T-helper 1 cell treated with Interleukin-12 subunit alpha and Interleukin-12 subunit beta and Interleukin-4 antibody, amounts not matched to agents 30 μg/mL and 1 μg/mL, for 36 hours (primary cell): ENCODE data around the gene COQ10A.

ENCODE experiments used
- H3K27ac Mint-ChIP-seq: one replicate; pipeline ENCODE4 v1.8.0; 2021; ENCODE audit warnings: mild to moderate bottlenecking, mixed read lengths
- H3K27me3 Mint-ChIP-seq: one replicate; pipeline ENCODE4 v1.8.0; 2021; ENCODE audit warnings: low read depth, mixed read lengths
- H3K36me3 Mint-ChIP-seq: one replicate; pipeline ENCODE4 v1.8.0; 2021; ENCODE audit warnings: low read depth, mixed read lengths
- H3K4me1 Mint-ChIP-seq: one replicate; pipeline ENCODE4 v1.8.0; 2021; ENCODE audit warnings: low read depth, mixed read lengths
- H3K4me3 Mint-ChIP-seq: one replicate; pipeline ENCODE4 v1.8.0; 2021; ENCODE audit warnings: mild to moderate bottlenecking, moderate library complexity, mixed read lengths
- H3K9me3 Mint-ChIP-seq: one replicate; pipeline ENCODE4 v1.8.0; 2021; ENCODE audit warnings: mixed read lengths

COQ10A gene

GRCh38 chr12:56234746-56235436 lies 31.9 kb upstream of the COQ10A start:
- Mint-ChIP-seq H3K4me3 (no peak overlapping the region), H3K27me3 (no peaks in the 10 kb centered on the region), H3K9me3 (no peaks in the 10 kb centered on the region), H3K36me3 (peaks cover 2% of the 10 kb centered on the region), H3K4me1 (no peaks in the 10 kb centered on the region), H3K27ac (no peak overlapping the region)

GRCh38 chr12:56236091-56236490 lies 30.7 kb upstream of the COQ10A start:
- Mint-ChIP-seq H3K9me3 (no peaks in the 10 kb centered on the region), H3K4me3 (no peak overlapping the region), H3K27me3 (no peaks in the 10 kb centered on the region), H3K4me1 (no peaks in the 10 kb centered on the region), H3K36me3 (peaks cover 5% of the 10 kb centered on the region), H3K27ac (no peak overlapping the region)

GRCh38 chr12:56236985-56237384 lies 29.8 kb upstream of the COQ10A start:
- Mint-ChIP-seq H3K9me3 (no peaks in the 10 kb centered on the region), H3K27ac (no peak overlapping the region), H3K4me1 (no peaks in the 10 kb centered on the region), H3K27me3 (no peaks in the 10 kb centered on the region), H3K4me3 (no peak overlapping the region), H3K36me3 (peaks cover 11% of the 10 kb centered on the region)

GRCh38 chr12:56237552-56237951 lies 29.2 kb upstream of the COQ10A start:
- H3K27me3 Mint-ChIP-seq, result no peaks in the 10 kb centered on the region
- H3K36me3 Mint-ChIP-seq, result peaks cover 14% of the 10 kb centered on the region
- H3K9me3 Mint-ChIP-seq, result no peaks in the 10 kb centered on the region
- H3K4me3 Mint-ChIP-seq, result no peak overlapping the region
- no peak overlapping the region for H3K27ac Mint-ChIP-seq
- no peaks in the 10 kb centered on the region for H3K4me1 Mint-ChIP-seq

- Mint-ChIP-seq H3K27me3 (no peaks in the 10 kb centered on the region), H3K9me3 (no peaks in the 10 kb centered on the region), H3K4me3 (no peak overlapping the region), H3K27ac (peak overlapping the region; percentile 49), H3K36me3 (peaks cover 26% of the 10 kb centered on the region), H3K4me1 (no peaks in the 10 kb centered on the region)
These were observed 25.1 kb upstream of the COQ10A start for GRCh38 chr12:56241424-56242303.

- Mint-ChIP-seq H3K27ac (no peak overlapping the region), H3K4me1 (no peaks in the 10 kb centered on the region), H3K9me3 (no peaks in the 10 kb centered on the region), H3K4me3 (no peak overlapping the region), H3K27me3 (no peaks in the 10 kb centered on the region), H3K36me3 (peaks cover 33% of the 10 kb centered on the region)
These were observed 23.8 kb upstream of the COQ10A start for GRCh38 chr12:56242986-56243385.

GRCh38 chr12:56243731-56244181 lies 23.0 kb upstream of the COQ10A start:
- H3K4me3 Mint-ChIP-seq, result no peak overlapping the region
- no peak overlapping the region for H3K27ac Mint-ChIP-seq
- no peaks in the 10 kb centered on the region for H3K9me3 Mint-ChIP-seq
- H3K4me1 Mint-ChIP-seq, result no peaks in the 10 kb centered on the region
- peaks cover 33% of the 10 kb centered on the region for H3K36me3 Mint-ChIP-seq
- no peaks in the 10 kb centered on the region for H3K27me3 Mint-ChIP-seq

- H3K4me3 Mint-ChIP-seq, result no peak overlapping the region
- peaks cover 36% of the 10 kb centered on the region for H3K36me3 Mint-ChIP-seq
- no peaks in the 10 kb centered on the region for H3K9me3 Mint-ChIP-seq
- H3K27ac Mint-ChIP-seq, result no peak overlapping the region
- H3K4me1 Mint-ChIP-seq, result peaks cover 2% of the 10 kb centered on the region
- no peaks in the 10 kb centered on the region for H3K27me3 Mint-ChIP-seq
These were observed 22.2 kb upstream of the COQ10A start for GRCh38 chr12:56244494-56244893.

GRCh38 chr12:56247923-56248322 lies 18.8 kb upstream of the COQ10A start:
- H3K4me1 Mint-ChIP-seq, result peaks cover 2% of the 10 kb centered on the region
- H3K27ac Mint-ChIP-seq, result no peak overlapping the region
- no peaks in the 10 kb centered on the region for H3K9me3 Mint-ChIP-seq
- no peaks in the 10 kb centered on the region for H3K27me3 Mint-ChIP-seq
- H3K4me3 Mint-ChIP-seq, result no peak overlapping the region
- H3K36me3 Mint-ChIP-seq, result peaks cover 24% of the 10 kb centered on the region

- Mint-ChIP-seq H3K27me3 (no peaks in the 10 kb centered on the region), H3K9me3 (no peaks in the 10 kb centered on the region), H3K4me1 (peaks cover 2% of the 10 kb centered on the region), H3K36me3 (peaks cover 25% of the 10 kb centered on the region), H3K4me3 (no peak overlapping the region), H3K27ac (no peak overlapping the region)
These were observed 18.0 kb upstream of the COQ10A start for GRCh38 chr12:56248711-56249110.

GRCh38 chr12:56252649-56253048 lies 14.1 kb upstream of the COQ10A start:
- H3K4me1 Mint-ChIP-seq, result peaks cover 11% of the 10 kb centered on the region
- H3K36me3 Mint-ChIP-seq, result peaks cover 24% of the 10 kb centered on the region
- H3K27me3 Mint-ChIP-seq, result no peaks in the 10 kb centered on the region
- no peaks in the 10 kb centered on the region for H3K9me3 Mint-ChIP-seq
- H3K4me3 Mint-ChIP-seq, result no peak overlapping the region
- H3K27ac Mint-ChIP-seq, result no peak overlapping the region

- Mint-ChIP-seq H3K27me3 (no peaks in the 10 kb centered on the region), H3K4me3 (no peak overlapping the region), H3K36me3 (peaks cover 21% of the 10 kb centered on the region), H3K9me3 (no peaks in the 10 kb centered on the region), H3K4me1 (peaks cover 11% of the 10 kb centered on the region), H3K27ac (no peak overlapping the region)
These were observed 13.7 kb upstream of the COQ10A start for GRCh38 chr12:56253091-56253490.

GRCh38 chr12:56255671-56256070 lies 11.1 kb upstream of the COQ10A start:
- Mint-ChIP-seq H3K27ac (no peak overlapping the region), H3K27me3 (no peaks in the 10 kb centered on the region), H3K4me3 (no peak overlapping the region), H3K4me1 (peaks cover 15% of the 10 kb centered on the region), H3K9me3 (no peaks in the 10 kb centered on the region), H3K36me3 (peaks cover 18% of the 10 kb centered on the region)

GRCh38 chr12:56256326-56256960 lies 10.3 kb upstream of the COQ10A start:
- H3K27me3 Mint-ChIP-seq, result no peaks in the 10 kb centered on the region
- peaks cover 15% of the 10 kb centered on the region for H3K4me1 Mint-ChIP-seq
- no peak overlapping the region for H3K27ac Mint-ChIP-seq
- H3K36me3 Mint-ChIP-seq, result peaks cover 18% of the 10 kb centered on the region
- no peaks in the 10 kb centered on the region for H3K9me3 Mint-ChIP-seq
- H3K4me3 Mint-ChIP-seq, result peak overlapping the region; percentile 84
